A172 (cell line): Measurements from ENCODE around the gene USP6NL. TPM values are rescaled to one million over a fixed set of nuclear protein-coding genes. Genes with fewer than 3 reads are reported as not detected.
"Not testable (repeated sequence)": the region's sequence is repeated elsewhere in the genome, so short reads cannot be mapped to it uniquely, and the experiment has no call there.

Experiments
- DNase-seq: peaks from one replicate; pipeline ENCODE4 v3.0.0-alpha.2; 2015; ENCODE audit warnings: low spot score
- total RNA-seq: library from RNA; depleted of rRNA; stranded (reverse); fragments of >200 nt; shearing (Covaris generic); gene quantifications from 2 replicates; pipeline ENCODE4 v1.2.3, GENCODE V29; 2014

USP6NL gene
- total RNA-seq, 1 experiment from 2014 or later, result 19.8 TPM

- peak; percentile 47 for DNase-seq
These were observed 95.6 kb downstream of the USP6NL start for GRCh38 chr10:11515596-11516430.

GRCh38 chr10:11513727-11514126 lies 97.7 kb downstream of the USP6NL start:
- DNase-seq, result no peak

- DNase-seq, result no peak
These were observed 98.9 kb downstream of the USP6NL start for GRCh38 chr10:11512596-11512995.

- no peak for DNase-seq
These were observed 100.1 kb downstream of the USP6NL start for GRCh38 chr10:11511321-11511720.

- DNase-seq, result no peak
These were observed 100.7 kb downstream of the USP6NL start for GRCh38 chr10:11510736-11511135.

- no peak for DNase-seq
These were observed 101.2 kb downstream of the USP6NL start for GRCh38 chr10:11510281-11510680.

- DNase-seq, result no peak
These were observed 102.4 kb downstream of the USP6NL start for GRCh38 chr10:11509036-11509435.

GRCh38 chr10:11506247-11506789 lies 105.1 kb downstream of the USP6NL start:
- no peak for DNase-seq

- no peak for DNase-seq
These were observed 105.8 kb downstream of the USP6NL start for GRCh38 chr10:11505639-11506038.

- no peak for DNase-seq
These were observed 106.7 kb downstream of the USP6NL start for GRCh38 chr10:11504566-11505285.

GRCh38 chr10:11501600-11501999 lies 109.8 kb downstream of the USP6NL start:
- DNase-seq, result no peak

- DNase-seq, result no peak
These were observed 111.9 kb downstream of the USP6NL start for GRCh38 chr10:11499425-11500071.

- DNase-seq, result no peak
These were observed 113.1 kb downstream of the USP6NL start for GRCh38 chr10:11498399-11498798.

- not testable (repeated sequence) for DNase-seq
These were observed 116.5 kb downstream of the USP6NL start for GRCh38 chr10:11494923-11495322.

- DNase-seq, result no peak
These were observed 117.8 kb downstream of the USP6NL start for GRCh38 chr10:11493646-11494045.

GRCh38 chr10:11491087-11491486 lies 120.4 kb downstream of the USP6NL start:
- DNase-seq, result no peak

- no peak for DNase-seq
These were observed 121.9 kb downstream of the USP6NL start for GRCh38 chr10:11489591-11489990.

GRCh38 chr10:11488126-11488525 lies 123.3 kb downstream of the USP6NL start:
- no peak for DNase-seq

- DNase-seq, result no peak
These were observed 128.0 kb downstream of the USP6NL start for GRCh38 chr10:11483201-11484148.

- DNase-seq, result no peak
These were observed 129.1 kb downstream of the USP6NL start for GRCh38 chr10:11482306-11482705.

- no peak for DNase-seq
These were observed 130.8 kb downstream of the USP6NL start for GRCh38 chr10:11480687-11481086.
